Lower leg skin (tissue), 4 donors: ENCODE measurements around the gene FAIM2. TPM values are rescaled to one million over a fixed set of nuclear protein-coding genes. Genes with fewer than 3 reads are reported as not detected.

Source experiments
- DNase-seq, 2 donors: peaks; one replicate each; pipeline ENCODE4 v3.0.0-alpha.2; 2019; ENCODE audit warnings: low spot score in 2 of 2
- H3K4me3 ChIP-seq: fragments of 200-600 bp; sonication (generic); 2 replicates; pipeline ENCODE4 v1.5.1; 2017; ENCODE audit warnings: mild to moderate bottlenecking, low read depth; ENCODE audit not compliant: poor library complexity, severe bottlenecking
- POLR2A ChIP-seq, 2 donors: fragments of 450-650 bp; IDR thresholded peaks; one replicate each; pipeline ENCODE4 v1.6.1; 2016 to 2017; ENCODE audit warnings: antibody characterized with exemption in 2 of 2, mild to moderate bottlenecking in 1 of 2, moderate library complexity in 1 of 2
- WGBS, 2 donors: methylation state at CpG; one replicate each; pipeline ENCODE4 v1.1.5; 2018; 5-methylcytosine and 5-hydroxymethylcytosine counted together
- intact Hi-C: fragments of 100-400 bp; cut with DNase I; formaldehyde crosslinking; loops from one replicate; pipeline ENCODE4 v1.15.0; 2023; ENCODE audit warnings: low total_unique reads
- total RNA-seq, 4 donors: library from RNA; depleted of rRNA; stranded (reverse); fragments of >200 nt; gene quantifications; one replicate each; pipeline ENCODE4 v1.1.0, GENCODE V29; 2016
- TF ChIP-seq, protein P1 (sequence below), 3 donors: fragments of 450-650 bp; IDR thresholded peaks; one replicate each; pipeline ENCODE4 v1.5.1; 2016; ENCODE audit warnings: antibody characterized with exemption in 3 of 3, mild to moderate bottlenecking in 3 of 3, moderate library complexity in 2 of 3

The FAIM2 gene
- total RNA-seq, 4 donors from 2014 or later, result 0.08 to 0.91 (median 0.17) TPM; not detected in 1

DNA sequence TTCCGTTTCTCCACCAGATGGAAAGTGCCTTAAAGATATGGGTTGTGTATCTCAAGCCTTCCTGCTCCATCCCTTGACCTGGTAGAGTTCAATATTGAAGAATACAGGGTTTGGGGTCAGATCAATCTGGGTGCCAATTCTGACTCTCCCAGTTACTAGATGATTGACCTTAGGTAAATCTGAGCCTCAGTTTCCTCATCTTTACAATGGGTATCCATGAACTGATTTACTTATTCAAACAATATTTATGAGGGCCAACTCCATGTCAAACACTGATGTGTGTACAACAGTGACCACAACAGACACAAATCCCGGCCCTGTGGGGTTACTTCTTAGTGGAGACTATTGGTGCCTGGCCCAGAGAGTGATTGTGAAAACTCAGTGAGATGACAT lies 7.5 kb upstream of the FAIM2 start:
- H3K4me3 ChIP-seq, result no peak overlapping the region
- DNase-seq, result no peak
- no peak for TF ChIP-seq POLR2A (IDR thresholded peaks at IDR 0.05)
- TF ChIP-seq, protein P1, sequence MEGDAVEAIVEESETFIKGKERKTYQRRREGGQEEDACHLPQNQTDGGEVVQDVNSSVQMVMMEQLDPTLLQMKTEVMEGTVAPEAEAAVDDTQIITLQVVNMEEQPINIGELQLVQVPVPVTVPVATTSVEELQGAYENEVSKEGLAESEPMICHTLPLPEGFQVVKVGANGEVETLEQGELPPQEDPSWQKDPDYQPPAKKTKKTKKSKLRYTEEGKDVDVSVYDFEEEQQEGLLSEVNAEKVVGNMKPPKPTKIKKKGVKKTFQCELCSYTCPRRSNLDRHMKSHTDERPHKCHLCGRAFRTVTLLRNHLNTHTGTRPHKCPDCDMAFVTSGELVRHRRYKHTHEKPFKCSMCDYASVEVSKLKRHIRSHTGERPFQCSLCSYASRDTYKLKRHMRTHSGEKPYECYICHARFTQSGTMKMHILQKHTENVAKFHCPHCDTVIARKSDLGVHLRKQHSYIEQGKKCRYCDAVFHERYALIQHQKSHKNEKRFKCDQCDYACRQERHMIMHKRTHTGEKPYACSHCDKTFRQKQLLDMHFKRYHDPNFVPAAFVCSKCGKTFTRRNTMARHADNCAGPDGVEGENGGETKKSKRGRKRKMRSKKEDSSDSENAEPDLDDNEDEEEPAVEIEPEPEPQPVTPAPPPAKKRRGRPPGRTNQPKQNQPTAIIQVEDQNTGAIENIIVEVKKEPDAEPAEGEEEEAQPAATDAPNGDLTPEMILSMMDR (IDR thresholded peaks at IDR 0.05), result no peak
- WGBS, 2 donors, result 95 to 98% methylated on average over 2 of the region's 2 CpGs
- intact Hi-C loops, result no loop called here

DNA sequence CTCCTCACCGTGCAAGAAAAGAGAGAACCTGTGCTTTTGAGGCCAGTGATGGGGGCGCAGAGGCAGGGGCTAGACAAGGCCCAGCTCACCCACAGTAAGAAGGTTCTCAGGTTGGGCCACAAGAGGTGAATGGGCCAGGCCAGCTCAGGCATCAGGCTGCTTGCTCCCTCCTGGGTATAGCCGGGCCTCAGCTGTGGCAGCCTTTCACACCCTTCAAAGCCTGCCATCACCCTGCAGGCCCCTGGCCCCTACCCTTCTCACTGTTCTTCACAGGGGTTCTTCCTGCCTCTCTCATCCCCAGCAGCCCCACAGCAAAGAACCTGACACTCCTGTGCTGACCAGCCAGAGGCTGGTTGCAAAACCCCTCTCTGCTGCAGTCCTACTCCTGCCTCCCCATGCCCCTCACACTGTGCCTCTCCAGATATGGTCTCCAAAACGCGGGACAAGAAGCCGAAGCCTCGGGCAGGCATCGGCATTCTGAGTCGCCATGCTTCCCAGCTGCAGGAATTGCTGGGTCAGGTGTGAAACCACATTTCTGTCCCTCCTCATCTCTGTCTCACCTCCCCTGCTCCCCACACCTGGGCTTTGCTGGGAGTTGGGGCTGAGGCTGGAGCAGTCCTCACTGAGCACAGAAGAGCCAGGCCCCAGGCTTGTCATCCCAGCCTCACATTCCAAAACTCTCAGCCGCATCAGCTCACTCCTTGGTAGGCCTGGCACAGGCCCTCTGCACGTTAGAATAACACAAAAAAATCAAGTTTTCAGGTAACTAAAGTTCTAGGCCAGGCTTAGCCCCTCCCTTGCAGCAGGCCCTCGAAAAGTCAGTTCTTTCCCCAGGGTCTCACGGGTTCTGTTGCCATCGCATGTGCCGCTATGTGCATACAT lies 6.9 kb upstream of the FAIM2 start:
- intact Hi-C loops, result no loop called here
- DNase-seq, result no peak
- TF ChIP-seq, protein P1 (IDR thresholded peaks at IDR 0.05), result no peak
- no peak for TF ChIP-seq POLR2A (IDR thresholded peaks at IDR 0.05)
- no peak overlapping the region for H3K4me3 ChIP-seq
- 91 to 98% methylated on average over 15 of the region's 15 CpGs for WGBS, 2 donors

DNA sequence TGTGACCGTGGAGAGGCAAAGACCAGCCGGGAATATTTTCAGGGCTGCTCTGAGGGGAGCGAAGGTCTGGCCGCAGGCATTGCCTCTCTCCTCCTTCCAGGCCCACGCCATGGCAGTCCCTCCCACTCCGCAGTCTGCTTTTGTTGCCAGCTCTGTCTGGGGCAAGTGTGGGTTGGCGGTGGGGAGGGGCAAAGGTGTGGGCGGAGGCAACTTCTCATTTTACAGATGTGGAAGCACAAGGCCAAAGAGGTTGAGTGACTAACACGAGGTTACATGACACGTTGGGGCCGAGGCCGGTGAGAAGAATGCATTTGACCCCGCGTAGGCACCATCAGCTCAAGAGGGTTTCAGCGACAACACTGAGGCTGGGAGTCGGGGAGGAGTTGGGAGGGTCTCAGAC lies 6.1 kb upstream of the FAIM2 start:
- intact Hi-C loops, result no loop called here
- H3K4me3 ChIP-seq, result no peak overlapping the region
- no peak for DNase-seq
- WGBS, 2 donors, result 45 to 50% methylated on average over 16 of the region's 16 CpGs
- TF ChIP-seq, protein P1 (IDR thresholded peaks at IDR 0.05), result no peak
- TF ChIP-seq POLR2A (IDR thresholded peaks at IDR 0.05), result no peak

DNA sequence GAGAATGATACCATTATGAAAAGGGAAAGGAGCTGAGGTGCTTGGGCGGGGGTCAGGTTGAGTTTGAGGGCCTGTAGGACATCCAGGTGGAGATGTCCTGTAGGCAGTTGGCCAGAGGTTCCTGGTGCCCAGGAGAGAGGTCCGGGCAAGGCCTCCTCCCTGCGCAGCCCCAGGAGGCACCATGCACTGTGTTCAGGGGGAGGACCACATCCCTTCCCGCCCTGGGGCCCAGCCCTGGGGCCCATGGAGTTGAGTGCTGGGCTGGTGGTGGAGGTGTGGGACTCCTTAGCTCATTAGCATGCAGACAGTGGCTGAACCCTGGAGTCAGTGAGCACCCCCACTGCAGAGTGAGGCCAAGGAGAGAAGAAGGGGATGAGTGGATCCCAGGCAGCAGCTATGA lies 5.7 kb upstream of the FAIM2 start:
- TF ChIP-seq, protein P1 (IDR thresholded peaks at IDR 0.05), result no peak
- no peak for TF ChIP-seq POLR2A (IDR thresholded peaks at IDR 0.05)
- no peak overlapping the region for H3K4me3 ChIP-seq
- no peak for DNase-seq
- intact Hi-C loops, result no loop called here
- WGBS, 2 donors, result 96 to 98% methylated on average over 4 of the region's 4 CpGs

DNA sequence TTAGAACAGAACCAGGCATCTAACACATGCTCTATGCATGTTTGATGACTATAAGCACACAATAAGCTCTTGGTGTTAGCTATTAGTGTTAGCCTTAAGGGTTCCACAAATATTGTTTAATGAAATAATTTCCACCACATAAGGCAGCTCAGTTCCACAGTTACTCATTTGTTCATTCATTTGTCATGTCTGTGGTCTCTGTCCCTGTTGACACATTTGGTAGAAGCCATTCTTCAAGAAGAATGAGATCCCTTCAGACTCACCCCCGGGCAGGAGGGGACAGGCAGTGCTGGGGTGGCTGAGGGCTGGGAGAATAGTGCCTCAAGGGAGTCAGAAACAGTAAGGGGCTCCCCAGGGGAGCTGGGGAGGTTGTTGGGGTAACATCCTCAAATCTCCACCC lies 3.7 kb upstream of the FAIM2 start:
- no peak for TF ChIP-seq POLR2A (IDR thresholded peaks at IDR 0.05)
- TF ChIP-seq, protein P1 (IDR thresholded peaks at IDR 0.05), result no peak
- no peak for DNase-seq
- no peak overlapping the region for H3K4me3 ChIP-seq
- intact Hi-C loops, result no loop called here
- 79 to 84% methylated on average over 1 of the region's 1 CpG for WGBS, 2 donors
